ENCODE measurements around the gene MAML1.

Gene MAML1

GRCh38 chr5:179747811-179748210 lies 15.2 kb downstream of the MAML1 start:
- in situ Hi-C loops (cut with HindIII; ENCODE audit: low sequenced_read_pairs), result no loop called here
- no peak for DNase-seq (ENCODE audit: low read depth, low spot score)
- no peak overlapping the region for H3K4me3 ChIP-seq (ENCODE audit: low read depth, low read length)
- no peak for TF ChIP-seq CTCF (IDR thresholded peaks at IDR 0.05; ENCODE audit: low read depth, low read length)

- no peak for DNase-seq (ENCODE audit: low read depth, low spot score)
- in situ Hi-C loops (cut with HindIII; ENCODE audit: low sequenced_read_pairs), result no loop called here
- no peak for TF ChIP-seq CTCF (IDR thresholded peaks at IDR 0.05; ENCODE audit: low read depth, low read length)
- H3K4me3 ChIP-seq (ENCODE audit: low read depth, low read length), result no peak overlapping the region
Measured at GRCh38 chr5:179749857-179750508, 17.4 kb downstream of the MAML1 start.

GRCh38 chr5:179753971-179754370 lies 21.3 kb downstream of the MAML1 start:
- in situ Hi-C loops (cut with HindIII; ENCODE audit: low sequenced_read_pairs), result no loop called here
- no peak for TF ChIP-seq CTCF (IDR thresholded peaks at IDR 0.05; ENCODE audit: low read depth, low read length)
- DNase-seq (ENCODE audit: low read depth, low spot score), result no peak
- no peak overlapping the region for H3K4me3 ChIP-seq (ENCODE audit: low read depth, low read length)

GRCh38 chr5:179755022-179755421 lies 22.4 kb downstream of the MAML1 start:
- TF ChIP-seq CTCF (IDR thresholded peaks at IDR 0.05; ENCODE audit: low read depth, low read length), result no peak
- H3K4me3 ChIP-seq (ENCODE audit: low read depth, low read length), result no peak overlapping the region
- DNase-seq (ENCODE audit: low read depth, low spot score), result no peak
- in situ Hi-C loops (cut with HindIII; ENCODE audit: low sequenced_read_pairs), result no loop called here

GRCh38 chr5:179758955-179759354 lies 26.3 kb downstream of the MAML1 start:
- H3K4me3 ChIP-seq (ENCODE audit: low read depth, low read length), result no peak overlapping the region
- in situ Hi-C loops (cut with HindIII; ENCODE audit: low sequenced_read_pairs), result no loop called here
- no peak for DNase-seq (ENCODE audit: low read depth, low spot score)
- TF ChIP-seq CTCF (IDR thresholded peaks at IDR 0.05; ENCODE audit: low read depth, low read length), result no peak

GRCh38 chr5:179759581-179760551 lies 27.2 kb downstream of the MAML1 start:
- no peak for DNase-seq (ENCODE audit: low read depth, low spot score)
- TF ChIP-seq CTCF (IDR thresholded peaks at IDR 0.05; ENCODE audit: low read depth, low read length), result no peak
- in situ Hi-C loops (cut with HindIII; ENCODE audit: low sequenced_read_pairs), result no loop called here
- H3K4me3 ChIP-seq (ENCODE audit: low read depth, low read length), result no peak overlapping the region

All from astrocyte of the spinal cord (primary cell).